K562 treated with DMSO at 1 percent for 4 hours (cell line): ENCODE data around the gene RASEF. TPM values are rescaled to one million over a fixed set of nuclear protein-coding genes. Genes with fewer than 3 reads are reported as not detected.

Experiments
- total RNA-seq: library from RNA; unstranded; fragments of 300-600 nt; gene quantifications from 2 replicates; pipeline ENCODE4 v1.2.3, GENCODE V29; 2022; ENCODE audit not compliant: insufficient read depth

RASEF gene
- not detected in 2 replicates for total RNA-seq

GRCh38 chr9:83062651-83063527 is at the start of gene RASEF:
RASEF (minus strand) TSS chr9:83063142; CDS start chr9:83062867, 275 bp downstream.

